MM.1S (cell line): Measurements from ENCODE around the gene EEF1AKMT1.
"Not testable (repeated sequence)": the region's sequence is repeated elsewhere in the genome, so short reads cannot be mapped to it uniquely, and the experiment has no call there.

Experiments used
- DNase-seq: peaks from one replicate; pipeline ENCODE4 v3.0.0-alpha.2; 2015
- H2AFZ ChIP-seq: fragments of 300-600 bp; sonication (generic); 2 replicates; pipeline ENCODE4 v1.6.0; 2016; ENCODE audit warnings: antibody characterized with exemption, low read length
- H3F3A ChIP-seq: fragments of 300-600 bp; sonication (generic); 2 replicates; pipeline ENCODE4 v1.6.1; 2016; ENCODE audit warnings: mild to moderate bottlenecking, antibody characterized with exemption, low read length, moderate library complexity, mixed read lengths; ENCODE audit not compliant: insufficient read depth
- H3K27ac ChIP-seq: fragments of 300-600 bp; sonication (generic); 2 replicates; pipeline ENCODE4 v1.5.1; 2016; ENCODE audit warnings: mild to moderate bottlenecking, low read length
- H3K27me3 ChIP-seq: fragments of 300-600 bp; sonication (generic); replicated peaks from 2 replicates; pipeline ENCODE4 v1.6.0; 2016; ENCODE audit warnings: low read length; ENCODE audit not compliant: insufficient read depth
- H3K36me3 ChIP-seq: fragments of 300-600 bp; sonication (generic); replicated peaks from 2 replicates; pipeline ENCODE4 v1.6.1; 2016; ENCODE audit warnings: mild to moderate bottlenecking, low read length, mixed read lengths; ENCODE audit not compliant: insufficient read depth
- H3K4me1 ChIP-seq: fragments of 300-600 bp; sonication (generic); 2 replicates; pipeline ENCODE4 v1.6.1; 2016; ENCODE audit warnings: low read length, mixed read lengths
- H3K4me2 ChIP-seq: fragments of 300-600 bp; sonication (generic); 2 replicates; pipeline ENCODE4 v1.6.0; 2016; ENCODE audit warnings: low read depth, low read length
- H3K4me3 ChIP-seq: fragments of 300-600 bp; sonication (generic); 2 replicates; pipeline ENCODE4 v1.5.1; 2016; ENCODE audit warnings: low read length, mixed read lengths
- H3K79me2 ChIP-seq: fragments of 300-600 bp; sonication (generic); 2 replicates; pipeline ENCODE4 v1.6.1; 2016; ENCODE audit warnings: mixed run types, low read length, mixed read lengths
- H3K9ac ChIP-seq: fragments of 300-600 bp; sonication (generic); 2 replicates; pipeline ENCODE4 v1.6.1; 2016; ENCODE audit warnings: low read length, mixed read lengths
- H3K9me2 ChIP-seq: fragments of 300-600 bp; sonication (generic); replicated peaks from 2 replicates; pipeline ENCODE4 v1.6.1; 2016; ENCODE audit warnings: mild to moderate bottlenecking, low read length, mixed read lengths; ENCODE audit not compliant: insufficient read depth
- H3K9me3 ChIP-seq: fragments of 300-600 bp; sonication (generic); replicated peaks from 2 replicates; pipeline ENCODE4 v1.6.1; 2016; ENCODE audit warnings: mild to moderate bottlenecking, low read length, mixed read lengths; ENCODE audit not compliant: insufficient read depth
- H4K20me1 ChIP-seq: fragments of 300-600 bp; sonication (generic); 2 replicates; pipeline ENCODE4 v1.6.1; 2016; ENCODE audit warnings: mild to moderate bottlenecking, low read length, moderate library complexity, mixed read lengths; ENCODE audit not compliant: insufficient read depth
- CTCF ChIP-seq: fragments of 300-600 bp; sonication (generic); IDR thresholded peaks from 2 replicates; pipeline ENCODE4 v1.5.1; 2016; ENCODE audit warnings: antibody characterized with exemption, low read length, mixed read lengths
- EZH2 ChIP-seq: fragments of 300-600 bp; sonication (generic); optimal IDR thresholded peaks from 2 replicates; pipeline ENCODE3; 2017; ENCODE audit warnings: low read depth, mild to moderate bottlenecking, antibody characterized with exemption, low read length, mixed read lengths
- EZH2phosphoT487 ChIP-seq: fragments of 300-600 bp; sonication (generic); IDR thresholded peaks from 2 replicates; pipeline ENCODE4 v1.6.1; 2018; ENCODE audit warnings: antibody characterized with exemption, low read length

EEF1AKMT1 gene

DNA sequence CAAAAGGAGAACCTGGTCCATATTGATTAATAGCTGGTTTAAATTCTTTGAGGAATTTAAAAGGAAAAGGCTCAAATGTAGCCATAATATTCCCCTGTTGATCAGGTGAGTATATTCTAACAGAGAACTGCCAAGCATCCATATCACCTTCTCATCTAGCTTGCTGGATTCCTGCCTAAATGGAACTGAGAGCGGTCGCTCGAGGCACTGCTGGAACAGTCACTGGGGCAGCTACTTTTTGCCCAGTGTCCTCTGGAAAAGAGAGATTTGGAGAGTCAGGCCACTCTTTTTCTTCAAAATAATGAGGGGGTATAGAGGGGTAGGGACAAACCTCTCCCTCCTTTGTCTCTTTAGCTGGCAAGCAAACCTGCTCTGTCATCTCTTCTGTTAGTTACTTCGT, 89.7 kb downstream of the EEF1AKMT1 start:
- Histone ChIP-seq H3K4me2 (no peak overlapping the region), H3K9me3 (no peaks in the 10 kb centered on the region), H3K9ac (no peak overlapping the region), H2AFZ (no peak overlapping the region), H3K4me3 (no peak overlapping the region), H3K9me2 (no peaks in the 10 kb centered on the region), H4K20me1 (no peaks in the 10 kb centered on the region), H3K27me3 (no peaks in the 10 kb centered on the region), H3K4me1 (no peaks in the 10 kb centered on the region), H3K27ac (no peak overlapping the region), H3F3A (no peaks in the 10 kb centered on the region), H3K79me2 (no peaks in the 10 kb centered on the region), H3K36me3 (no peaks in the 10 kb centered on the region)
- DNase-seq: no peak
- TF ChIP-seq EZH2phosphoT487: no peak
- TF ChIP-seq CTCF: no peak
- TF ChIP-seq EZH2: no peak

- DNase-seq: no peak
- Histone ChIP-seq H3K79me2 (no peaks in the 10 kb centered on the region), H3K9ac (no peak overlapping the region), H4K20me1 (no peaks in the 10 kb centered on the region), H3K27me3 (no peaks in the 10 kb centered on the region), H2AFZ (no peak overlapping the region), H3K4me3 (no peak overlapping the region), H3K27ac (no peak overlapping the region), H3K36me3 (no peaks in the 10 kb centered on the region), H3K4me2 (no peak overlapping the region), H3K9me3 (no peaks in the 10 kb centered on the region), H3F3A (no peaks in the 10 kb centered on the region), H3K4me1 (no peaks in the 10 kb centered on the region), H3K9me2 (no peaks in the 10 kb centered on the region)
- TF ChIP-seq CTCF (no peak), EZH2phosphoT487 (no peak), EZH2 (no peak)
These were observed 91.7 kb downstream of the EEF1AKMT1 start for GRCh38 chr13:20682061-20682460.

- DNase-seq, H3K4me3 ChIP-seq, H3K9me2 ChIP-seq, H2AFZ ChIP-seq, H3K4me2 ChIP-seq, H3K79me2 ChIP-seq, H3K27ac ChIP-seq, H3K9ac ChIP-seq, H3F3A ChIP-seq, H3K27me3 ChIP-seq, H4K20me1 ChIP-seq, H3K4me1 ChIP-seq, H3K9me3 ChIP-seq, H3K36me3 ChIP-seq: not testable (repeated sequence)
These were observed 92.3 kb downstream of the EEF1AKMT1 start for GRCh38 chr13:20681481-20681880.

- Histone ChIP-seq H3K36me3 (no peaks in the 10 kb centered on the region), H3K4me2 (no peak overlapping the region), H3K9me2 (no peaks in the 10 kb centered on the region), H3K9me3 (no peaks in the 10 kb centered on the region), H3K4me3 (no peak overlapping the region), H4K20me1 (no peaks in the 10 kb centered on the region), H3F3A (no peaks in the 10 kb centered on the region), H2AFZ (no peak overlapping the region), H3K9ac (no peak overlapping the region), H3K27ac (no peak overlapping the region), H3K79me2 (no peaks in the 10 kb centered on the region), H3K27me3 (no peaks in the 10 kb centered on the region), H3K4me1 (no peaks in the 10 kb centered on the region)
- TF ChIP-seq EZH2: no peak
- no peak for TF ChIP-seq CTCF
- TF ChIP-seq EZH2phosphoT487: no peak
- DNase-seq: no peak
These were observed 93.2 kb downstream of the EEF1AKMT1 start for GRCh38 chr13:20680416-20681080.
